GM12891 (cell line): ENCODE measurements around the gene TBC1D12.

Source experiments
- POLR2A ChIP-seq: IDR thresholded peaks from 2 replicates; pipeline ENCODE4 v1.6.1; 2011; ENCODE audit warnings: low read depth, low read length, control low read depth
- SPI1 ChIP-seq: IDR thresholded peaks from 2 replicates; pipeline ENCODE4 v1.6.1; 2011; ENCODE audit warnings: low read depth, low read length, control low read depth

DNA sequence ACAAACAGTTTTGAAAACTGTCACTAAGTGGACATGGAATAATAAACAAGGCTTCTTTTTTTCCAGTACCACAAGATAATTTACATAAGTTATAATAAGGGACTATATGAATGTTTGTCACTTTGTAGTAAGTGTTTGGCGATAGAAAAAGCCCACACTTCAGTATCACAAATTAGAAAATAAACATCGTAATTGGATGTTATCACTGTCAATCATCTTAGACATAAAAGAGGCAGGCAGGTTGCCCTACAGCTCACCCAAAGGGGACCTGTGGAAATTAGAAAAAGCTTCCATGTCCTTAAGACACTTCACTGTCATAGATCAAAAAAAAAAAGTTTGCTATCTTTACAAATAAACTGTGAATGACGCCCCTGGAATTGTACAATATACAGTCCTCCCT lies 36.0 kb upstream of the TBC1D12 start:
- TF ChIP-seq SPI1: no peak
- no peak for TF ChIP-seq POLR2A
